HG02588 (cell line): ENCODE results near the gene DYNC1H1.

Source experiments
- ATAC-seq: cut with Tn5 transposase; IDR thresholded peaks from one replicate; pipeline ENCODE4 v1.9.1; 2021; ENCODE audit warnings: mild to moderate bottlenecking, moderate library complexity; ENCODE audit not compliant: unreplicated experiment

DYNC1H1 gene

GRCh38 chr14:101986953-101987352 is 22.6 kb downstream of the DYNC1H1 start:
- ATAC-seq: no peak

GRCh38 chr14:101988377-101988776 is 24.0 kb downstream of the DYNC1H1 start:
- ATAC-seq: no peak

GRCh38 chr14:101991352-101991751 is 27.0 kb downstream of the DYNC1H1 start:
- no peak for ATAC-seq

GRCh38 chr14:101992708-101993107 is 28.3 kb downstream of the DYNC1H1 start:
- ATAC-seq: peak; percentile 87

- ATAC-seq: no peak
Observed at GRCh38 chr14:101997429-101998336, 33.3 kb downstream of the DYNC1H1 start.

GRCh38 chr14:102000902-102001301 is 36.5 kb downstream of the DYNC1H1 start:
- no peak for ATAC-seq

- no peak for ATAC-seq
Observed at GRCh38 chr14:102005336-102005735, 41.0 kb downstream of the DYNC1H1 start.

- ATAC-seq: no peak
Observed at GRCh38 chr14:102007916-102008418, 43.6 kb downstream of the DYNC1H1 start.

- no peak for ATAC-seq
Observed at GRCh38 chr14:102008891-102009290, 44.5 kb downstream of the DYNC1H1 start.

GRCh38 chr14:102011631-102012030 is 47.3 kb downstream of the DYNC1H1 start:
- no peak for ATAC-seq

- ATAC-seq: no peak
Observed at GRCh38 chr14:102012336-102012735, 48.0 kb downstream of the DYNC1H1 start.

- no peak for ATAC-seq
Observed at GRCh38 chr14:102013669-102014200, 49.4 kb downstream of the DYNC1H1 start.

GRCh38 chr14:102015045-102015685 is 50.8 kb downstream of the DYNC1H1 start:
- ATAC-seq: no peak

GRCh38 chr14:102015771-102016170 is 51.4 kb downstream of the DYNC1H1 start:
- ATAC-seq: no peak

- ATAC-seq: no peak
Observed at GRCh38 chr14:102016420-102017090, 52.2 kb downstream of the DYNC1H1 start.

- no peak for ATAC-seq
Observed at GRCh38 chr14:102018251-102018650, 53.9 kb downstream of the DYNC1H1 start.

GRCh38 chr14:102019006-102019540 is 54.7 kb downstream of the DYNC1H1 start:
- no peak for ATAC-seq

- no peak for ATAC-seq
Observed at GRCh38 chr14:102020058-102020971, 55.9 kb downstream of the DYNC1H1 start.

- no peak for ATAC-seq
Observed at GRCh38 chr14:102026934-102027333, 62.6 kb downstream of the DYNC1H1 start.

GRCh38 chr14:102027951-102028350 is 63.6 kb downstream of the DYNC1H1 start:
- ATAC-seq: no peak
